GM12891 (cell line): Measurements from ENCODE around the gene SMIM36.

ENCODE experiments used
- PAX5 ChIP-seq: IDR thresholded peaks from 2 replicates; pipeline ENCODE4 v1.6.1; 2011; ENCODE audit warnings: low read length, moderate library complexity, mild to moderate bottlenecking; ENCODE audit not compliant: insufficient read depth, severe bottlenecking
- POLR2A ChIP-seq: IDR thresholded peaks from 2 replicates; pipeline ENCODE4 v1.6.1; 2011; ENCODE audit warnings: low read depth, low read length, control low read depth
- POLR2AphosphoS5 ChIP-seq: IDR thresholded peaks from 2 replicates; pipeline ENCODE4 v1.6.1; 2011; ENCODE audit warnings: low read depth, low read length, control low read depth
- TAF1 ChIP-seq: IDR thresholded peaks from 2 replicates; pipeline ENCODE4 v1.6.1; 2011; ENCODE audit warnings: low read depth, low read length, control low read depth

DNA sequence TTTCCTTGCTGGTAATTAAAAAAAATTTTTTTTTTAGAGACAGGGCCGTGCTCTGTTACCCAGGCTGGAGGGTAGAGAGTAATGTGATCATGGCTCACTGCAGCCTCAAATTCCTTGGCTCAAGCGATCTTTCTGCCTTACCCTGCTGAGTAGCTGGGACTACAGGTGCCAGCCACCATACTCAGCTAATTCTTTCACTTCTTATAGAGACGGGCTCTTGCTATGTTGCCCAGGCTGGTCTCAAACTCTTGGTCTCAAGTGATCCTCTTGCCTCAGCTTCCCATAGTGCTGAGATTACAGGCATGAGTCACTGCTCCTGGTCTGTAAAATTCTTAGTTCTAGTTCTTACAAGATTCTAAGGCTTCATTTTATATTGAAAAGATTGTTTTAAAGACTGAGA is 11.1 kb downstream of the SMIM36 start:
- TF ChIP-seq PAX5 = no peak
- TF ChIP-seq POLR2A = no peak
- no peak for TF ChIP-seq POLR2AphosphoS5
- no peak for TF ChIP-seq TAF1
